ENCODE measurements around the gene C2orf68.
"Not testable (repeated sequence)": the region's sequence is repeated elsewhere in the genome, so short reads cannot be mapped to it uniquely, and the experiment has no call there.

Gene C2orf68

DNA sequence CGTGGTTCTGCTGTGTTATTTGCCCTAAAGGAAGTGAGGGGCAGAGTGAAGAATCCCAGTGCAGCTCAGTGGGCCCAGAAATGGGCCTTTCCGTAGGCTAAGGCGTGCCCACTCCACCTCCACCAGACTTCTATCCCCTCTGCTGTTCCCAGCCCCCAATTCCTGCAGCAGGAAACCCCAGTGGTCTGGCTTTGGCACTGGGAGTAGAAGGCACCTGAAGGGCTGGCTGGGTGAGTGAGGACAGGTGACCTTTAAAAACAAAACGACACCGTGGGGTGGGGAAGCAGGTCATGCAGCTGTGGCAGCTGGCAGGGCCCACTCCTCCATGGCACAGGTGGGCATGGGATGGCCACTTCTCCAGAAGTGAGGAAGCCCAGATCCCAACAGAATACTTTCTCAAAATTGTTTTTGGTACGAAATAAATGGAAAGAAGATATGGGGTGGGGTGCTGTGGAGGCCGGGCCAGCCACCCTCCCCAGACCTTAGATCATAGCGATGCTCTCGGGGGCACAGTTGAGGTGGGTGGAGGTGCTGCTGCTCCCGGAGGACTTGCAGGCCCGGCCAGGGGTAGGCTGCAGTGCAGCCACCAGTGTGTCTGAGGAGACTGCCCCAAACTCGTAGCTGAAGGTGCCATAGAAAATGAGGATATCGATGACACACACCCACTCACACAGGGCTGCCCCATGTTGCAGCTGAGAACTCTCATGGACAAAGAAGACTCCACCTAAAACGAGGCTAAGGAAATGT lies 13.1 kb downstream of the C2orf68 start:
- DNase-seq, result no peak

DNA sequence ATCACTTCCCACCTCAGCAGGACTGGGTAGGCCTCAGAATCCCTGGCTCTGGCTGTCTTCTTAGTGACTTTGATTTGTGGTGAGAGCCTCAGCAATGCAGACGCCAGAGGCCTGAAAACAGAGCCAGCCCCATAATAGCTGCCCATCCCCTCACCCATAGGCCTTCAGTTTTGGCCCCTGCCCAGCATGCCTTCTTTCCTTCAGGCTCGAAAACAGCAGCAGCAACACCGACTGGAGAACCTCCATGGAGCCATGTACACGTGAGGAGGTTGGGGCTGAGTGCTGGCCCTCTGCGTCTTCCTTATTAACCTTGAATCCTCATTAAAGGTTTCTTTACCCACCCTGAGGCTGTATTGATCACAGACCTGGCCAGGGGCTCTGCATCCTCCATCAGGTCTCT lies 14.6 kb downstream of the C2orf68 start:
- DNase-seq, result no peak

DNA sequence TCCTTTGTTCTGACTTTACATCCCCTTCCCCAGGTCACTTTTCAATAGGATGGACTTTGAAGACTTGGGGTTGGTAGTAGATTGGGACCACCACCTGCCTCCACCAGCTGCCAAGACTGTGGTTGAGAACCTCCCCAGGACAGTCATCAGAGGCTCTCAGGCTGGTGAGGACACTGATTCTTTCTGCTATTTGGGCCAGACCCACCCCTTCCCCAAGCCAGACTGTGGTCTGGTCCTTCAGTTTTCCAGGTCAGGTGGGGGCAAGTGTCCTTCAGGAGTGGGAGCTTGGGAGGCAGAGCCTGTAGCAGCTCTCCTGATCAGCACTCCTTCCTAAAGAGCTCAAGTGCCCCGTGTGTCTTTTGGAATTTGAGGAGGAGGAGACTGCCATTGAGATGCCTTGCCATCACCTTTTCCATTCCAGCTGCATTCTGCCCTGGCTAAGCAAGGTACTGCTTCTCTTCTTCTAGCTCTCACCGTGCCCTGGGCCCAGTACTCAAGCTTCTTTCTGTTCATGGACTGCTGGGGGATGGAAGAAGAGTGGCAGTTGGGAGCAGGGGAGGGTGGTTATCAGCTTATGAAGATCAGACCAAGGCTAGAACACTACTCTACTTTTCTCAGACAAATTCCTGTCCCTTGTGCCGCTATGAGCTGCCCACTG lies 15.3 kb downstream of the C2orf68 start:
- DNase-seq, result no peak

DNA sequence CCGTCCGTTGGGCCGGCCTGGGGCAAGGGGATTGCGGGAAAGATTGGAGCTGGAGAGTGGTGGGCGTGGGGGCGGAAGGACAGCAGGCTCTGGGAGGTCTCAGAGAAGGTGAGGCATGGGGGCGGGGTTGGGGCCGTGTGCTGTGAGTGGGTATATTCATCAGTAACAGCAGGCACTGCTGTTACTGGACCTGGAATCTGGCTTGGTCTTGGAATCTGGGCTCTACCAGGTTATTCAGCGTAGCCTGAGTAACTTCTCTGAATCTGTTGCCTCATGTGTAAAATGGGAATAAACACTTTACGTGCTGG lies 15.9 kb downstream of the C2orf68 start:
- DNase-seq, result no peak

DNA sequence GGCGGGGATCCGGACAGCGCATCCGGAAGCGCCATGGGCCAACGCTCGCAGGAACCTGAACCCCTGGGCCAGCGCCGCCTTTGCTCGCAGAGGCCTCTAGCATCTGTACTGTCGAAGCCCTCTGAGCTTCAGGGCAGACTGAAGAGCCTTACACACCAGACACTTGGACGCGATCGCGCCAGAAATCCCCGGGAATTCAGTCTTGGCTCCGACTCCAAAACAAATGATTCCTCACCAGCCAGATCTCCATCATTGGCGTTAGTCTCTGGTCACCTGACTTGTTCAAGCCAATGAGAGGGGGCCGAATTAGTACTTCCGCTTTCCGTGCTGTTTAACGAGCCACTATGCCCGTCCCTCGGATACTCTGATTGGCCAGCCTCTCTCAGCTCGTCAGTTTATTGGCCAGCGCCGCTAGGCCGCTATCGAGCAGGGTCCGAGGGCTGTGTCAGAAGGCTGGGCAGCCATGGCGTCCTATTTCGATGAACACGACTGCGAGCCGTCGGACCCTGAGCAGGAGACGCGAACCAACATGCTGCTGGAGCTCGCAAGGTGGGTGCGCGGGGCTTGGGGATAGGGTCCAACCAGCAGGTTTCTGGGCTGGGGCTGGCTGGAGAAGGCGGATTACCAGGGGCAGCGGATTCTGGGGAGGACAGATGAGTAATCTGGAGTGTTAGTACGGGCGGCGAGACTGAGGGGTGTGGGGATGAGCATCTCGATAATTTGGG lies 16.4 kb downstream of the C2orf68 start, which contains the start of gene RNF181:
TSS of gene RNF181 (plus strand) at position 445 of the 725 bp plus-strand sequence. CDS start at position 464, 19 bp downstream.
- peak; percentile 91 for DNase-seq

DNA sequence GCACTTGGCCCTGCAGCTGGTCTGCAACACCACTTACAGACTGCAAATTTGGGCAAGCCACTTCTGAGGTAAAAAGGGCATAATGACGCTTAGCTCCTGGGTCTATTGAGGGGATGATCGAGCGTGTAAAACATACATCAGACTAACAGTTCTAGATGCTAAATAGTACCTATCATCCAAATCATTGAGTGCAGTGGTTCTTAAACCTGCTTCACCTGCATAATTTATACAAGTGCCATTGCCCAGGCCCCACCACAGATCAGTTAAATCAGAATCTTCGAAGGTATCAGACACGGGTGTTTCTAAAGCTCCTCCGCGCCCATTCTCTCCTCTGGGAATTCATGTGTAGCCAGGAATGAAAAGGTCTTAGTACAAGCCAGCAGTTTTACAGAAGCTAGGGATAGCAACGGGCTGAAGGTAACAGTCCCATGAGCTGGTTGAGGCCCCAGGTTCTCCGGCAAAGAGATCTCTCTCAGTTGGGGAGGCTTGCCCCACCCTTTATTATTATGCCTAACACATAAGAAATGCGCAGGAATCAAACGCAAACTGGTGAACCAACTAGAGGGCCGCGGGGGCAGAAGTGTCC lies 17.1 kb downstream of the C2orf68 start:
- no peak for DNase-seq

DNA sequence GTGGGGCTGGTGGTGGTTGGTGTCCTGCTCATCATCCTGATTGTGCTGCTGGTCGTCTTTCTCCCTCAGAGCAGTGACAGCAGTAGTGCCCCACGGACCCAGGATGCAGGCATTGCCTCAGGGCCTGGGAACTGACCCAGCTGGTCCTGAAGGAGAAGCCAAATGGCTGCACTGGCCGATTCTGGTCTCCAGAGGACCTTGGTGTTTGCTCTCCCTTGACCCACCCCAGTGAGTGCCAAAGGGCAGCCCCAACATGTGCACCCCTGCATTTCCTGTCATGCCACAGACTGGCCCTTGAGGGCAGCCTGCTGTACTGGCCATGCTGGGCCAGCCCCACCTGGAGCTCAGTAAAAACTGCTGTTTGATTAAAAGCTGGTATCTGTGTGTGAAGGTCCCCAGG lies 18.8 kb downstream of the C2orf68 start:
- no peak for DNase-seq

DNA sequence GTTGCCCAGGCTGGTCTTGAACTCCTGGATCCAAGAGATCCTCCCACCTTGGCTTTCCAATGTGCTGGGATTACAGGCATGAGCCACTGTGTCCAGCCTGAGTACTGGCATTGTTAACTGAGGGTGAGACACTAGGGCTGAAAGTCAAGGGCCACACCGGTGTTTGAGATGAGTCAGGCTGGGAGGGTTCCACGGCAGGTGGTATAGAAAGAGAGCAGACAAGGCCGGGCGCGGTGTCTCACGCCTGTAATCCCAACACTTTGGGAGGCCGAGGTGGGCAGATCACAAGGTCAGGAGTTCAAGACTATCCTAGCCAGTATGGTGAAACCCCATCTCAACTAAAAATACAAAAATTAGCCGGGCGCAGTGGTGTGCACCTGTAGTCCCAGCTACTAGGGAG lies 19.6 kb downstream of the C2orf68 start:
- DNase-seq, result not testable (repeated sequence)

DNA sequence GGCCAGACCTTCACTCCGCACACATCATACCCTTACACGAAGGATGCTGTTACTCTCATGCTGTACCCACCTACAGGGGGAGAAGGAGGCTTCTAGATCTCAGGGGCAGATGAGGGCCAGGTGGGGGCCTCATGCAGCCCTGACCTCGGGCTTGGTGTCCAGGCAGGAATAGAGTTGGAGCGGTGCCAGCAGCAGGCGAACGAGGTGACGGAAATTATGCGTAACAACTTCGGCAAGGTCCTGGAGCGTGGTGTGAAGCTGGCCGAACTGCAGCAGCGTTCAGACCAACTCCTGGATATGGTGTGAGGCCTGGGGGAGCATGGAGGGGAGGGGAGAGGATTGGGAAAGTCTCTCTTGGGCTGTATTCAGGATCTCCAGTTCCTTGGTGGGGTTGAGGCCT lies 20.3 kb downstream of the C2orf68 start:
- no peak for DNase-seq

DNA sequence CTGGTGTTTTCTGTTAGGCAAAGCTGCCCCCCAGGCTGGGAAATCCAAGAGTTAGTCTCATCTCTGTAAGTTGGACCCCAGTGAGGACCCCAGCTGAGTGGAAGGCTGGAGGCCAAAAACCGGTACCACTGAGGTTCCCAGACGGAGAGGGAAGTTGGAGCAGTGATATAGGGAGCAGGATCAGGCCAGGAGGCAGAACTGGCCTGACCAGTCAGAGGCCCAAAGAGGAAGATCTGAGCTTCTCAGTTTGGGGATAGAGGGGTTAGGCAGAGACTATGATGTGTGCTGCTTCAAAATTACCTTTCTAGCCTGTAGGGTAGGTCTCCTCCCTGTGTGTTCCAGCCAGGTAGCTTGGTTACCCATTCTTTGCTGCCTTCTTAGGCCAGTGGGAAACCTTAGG lies 20.9 kb downstream of the C2orf68 start:
- DNase-seq, result no peak

DNA sequence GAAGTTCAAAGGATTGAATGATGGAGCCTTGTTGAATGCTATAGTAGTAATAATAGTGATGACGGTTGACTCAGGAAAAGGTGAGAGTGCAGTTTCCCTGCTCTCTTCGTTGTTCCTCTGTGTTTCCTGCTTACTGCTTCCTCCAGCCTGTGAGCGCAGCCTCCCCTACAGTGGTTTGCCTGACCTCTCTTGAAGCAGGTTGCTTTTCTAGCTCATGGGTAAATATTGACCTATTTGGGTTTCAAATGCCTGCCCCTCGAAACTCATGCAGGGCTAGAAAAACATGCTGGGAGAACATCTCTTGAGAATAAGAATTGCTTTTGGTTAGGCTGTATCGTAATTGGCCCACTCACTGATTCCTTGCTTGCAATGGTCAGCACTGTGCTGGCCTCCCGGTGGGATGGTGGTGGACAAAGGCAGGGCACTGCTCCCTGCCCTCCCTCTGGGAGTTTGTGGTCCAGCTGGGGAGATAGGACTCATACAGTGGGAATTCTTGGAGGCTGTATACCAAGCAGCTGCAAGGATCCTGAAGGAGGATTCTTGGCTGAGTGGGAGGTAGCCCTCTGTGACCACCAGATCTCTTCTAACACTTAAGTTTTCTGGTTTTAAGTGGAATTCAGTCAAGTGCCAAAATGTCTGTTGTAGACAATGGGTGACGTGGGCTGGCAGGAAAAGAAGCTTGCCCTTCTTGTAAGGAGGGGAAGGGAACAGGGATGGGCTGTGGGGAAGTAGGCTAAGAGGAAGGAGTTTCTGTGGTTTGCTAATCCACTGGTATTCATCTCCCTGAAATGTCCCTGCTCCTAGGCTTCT lies 21.7 kb downstream of the C2orf68 start:
- no peak for DNase-seq

DNA sequence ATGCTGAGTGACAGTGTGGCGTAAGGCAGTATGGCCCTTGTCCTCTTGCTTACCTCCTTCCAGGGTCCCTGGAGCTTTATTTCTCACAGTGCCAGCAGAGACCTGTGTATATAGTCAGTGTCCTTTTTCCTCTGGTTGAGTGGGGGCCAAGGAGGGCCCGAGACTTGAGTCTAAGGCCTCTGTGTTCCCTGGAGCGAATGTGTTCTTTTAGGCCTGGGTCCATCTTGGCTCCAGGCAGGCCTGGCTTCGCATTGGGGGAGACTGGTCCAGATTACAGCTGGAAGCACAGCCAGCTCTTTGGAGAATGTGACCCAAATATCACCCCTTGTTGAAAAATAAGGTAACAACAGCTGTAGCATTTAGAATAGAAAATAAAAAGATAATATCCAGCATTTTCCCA lies 22.7 kb downstream of the C2orf68 start:
- DNase-seq, result no peak

DNA sequence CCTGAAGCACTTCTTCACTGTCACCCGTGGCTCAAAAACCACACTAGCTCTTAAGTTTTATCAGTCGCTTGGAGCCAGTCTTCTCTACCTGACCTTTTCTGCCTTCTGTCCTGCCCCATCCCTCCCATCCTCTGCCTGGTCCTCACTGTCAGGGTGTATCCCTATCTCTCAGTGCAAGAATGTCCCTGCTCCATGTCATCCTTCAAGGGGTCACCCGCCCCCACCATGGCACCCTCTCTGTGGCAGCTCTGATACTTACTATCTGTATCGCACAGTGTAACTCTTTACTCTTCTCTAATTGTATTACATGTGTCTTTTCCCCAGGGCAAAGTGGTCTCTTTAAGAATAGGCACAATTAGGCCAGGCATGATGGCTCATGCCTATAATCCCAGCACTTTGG lies 23.2 kb downstream of the C2orf68 start:
- DNase-seq, result no peak

DNA sequence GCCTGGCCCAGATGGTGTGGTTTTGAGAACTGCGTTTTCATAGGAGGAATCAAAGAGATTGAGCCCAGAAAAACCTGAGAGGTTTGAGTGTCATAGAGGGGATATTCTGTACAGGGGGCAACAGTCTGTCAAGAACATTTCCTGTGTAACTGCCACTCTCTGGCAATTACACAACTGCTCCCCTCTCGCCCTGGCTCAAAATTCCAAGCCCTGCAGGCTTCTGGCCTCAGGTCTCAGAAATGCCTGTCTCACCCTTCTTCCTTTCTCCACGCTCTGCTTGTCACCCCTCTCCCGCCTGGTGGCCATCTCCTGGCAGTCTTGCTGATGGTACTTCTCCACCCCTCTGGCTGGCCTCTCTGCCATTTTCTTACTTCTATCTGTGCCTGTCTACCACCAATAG lies 23.6 kb downstream of the C2orf68 start:
- no peak for DNase-seq

DNA sequence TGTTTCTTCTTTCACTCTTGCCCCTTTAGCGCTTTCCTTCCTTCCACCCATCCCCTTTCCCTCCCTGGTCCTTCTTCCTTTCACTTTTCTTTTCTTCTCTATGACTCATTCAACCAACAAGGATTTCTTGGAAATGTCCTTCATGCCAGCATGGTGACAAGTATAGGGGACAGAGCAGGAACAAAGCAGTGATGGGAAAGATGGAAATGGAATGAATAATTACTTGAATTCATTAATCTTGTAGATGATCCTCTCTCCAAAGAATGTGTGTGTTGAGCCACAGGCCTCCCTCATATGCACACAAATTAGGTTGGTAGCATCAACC lies 26.1 kb downstream of the C2orf68 start:
- no peak for DNase-seq

DNA sequence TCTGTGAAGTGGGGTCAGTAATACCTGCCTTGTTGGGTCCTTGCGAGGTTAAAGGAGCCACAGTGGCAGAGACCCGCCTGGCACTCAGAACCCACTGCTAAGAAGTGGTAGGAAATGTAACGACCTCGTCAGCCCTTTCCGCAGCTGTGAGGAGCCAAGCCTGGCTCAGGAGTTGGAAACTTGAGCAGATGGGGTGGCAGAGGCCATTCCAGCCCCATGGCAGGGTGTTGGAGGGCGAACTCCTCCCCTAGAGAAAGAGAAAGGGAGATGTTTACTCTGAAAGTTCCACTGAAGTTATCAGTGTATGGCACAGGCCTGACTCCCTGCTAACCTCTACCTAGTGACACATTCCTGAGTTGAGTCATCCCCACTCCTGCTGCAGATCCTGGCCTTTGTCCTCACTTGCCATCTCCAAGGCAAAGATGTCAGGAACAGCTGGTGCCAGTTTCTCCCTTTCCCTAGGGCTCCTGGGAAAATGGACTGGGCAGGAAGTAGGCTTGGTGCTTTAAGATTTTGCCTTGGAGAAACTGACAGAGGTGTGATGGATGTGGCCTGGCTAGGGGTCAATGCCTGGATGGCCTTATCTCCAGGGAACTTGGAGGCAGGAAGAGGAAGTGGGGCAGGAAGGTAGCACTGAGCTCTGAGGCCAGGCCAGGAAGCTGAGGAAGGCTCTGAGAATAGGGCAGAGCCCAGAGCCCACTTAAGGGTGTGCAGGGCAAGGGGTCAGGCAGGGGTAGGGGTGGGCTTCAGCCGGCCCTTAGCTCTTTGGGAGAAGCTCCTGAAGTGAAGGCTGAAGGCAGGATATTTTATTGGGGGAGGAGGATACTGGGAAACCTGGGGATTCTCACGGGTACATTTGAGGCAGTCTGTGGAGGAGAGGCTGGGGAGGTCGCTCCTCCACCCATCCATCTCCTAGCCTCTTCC lies 26.7 kb downstream of the C2orf68 start:
- DNase-seq, result peak; percentile 24

DNA sequence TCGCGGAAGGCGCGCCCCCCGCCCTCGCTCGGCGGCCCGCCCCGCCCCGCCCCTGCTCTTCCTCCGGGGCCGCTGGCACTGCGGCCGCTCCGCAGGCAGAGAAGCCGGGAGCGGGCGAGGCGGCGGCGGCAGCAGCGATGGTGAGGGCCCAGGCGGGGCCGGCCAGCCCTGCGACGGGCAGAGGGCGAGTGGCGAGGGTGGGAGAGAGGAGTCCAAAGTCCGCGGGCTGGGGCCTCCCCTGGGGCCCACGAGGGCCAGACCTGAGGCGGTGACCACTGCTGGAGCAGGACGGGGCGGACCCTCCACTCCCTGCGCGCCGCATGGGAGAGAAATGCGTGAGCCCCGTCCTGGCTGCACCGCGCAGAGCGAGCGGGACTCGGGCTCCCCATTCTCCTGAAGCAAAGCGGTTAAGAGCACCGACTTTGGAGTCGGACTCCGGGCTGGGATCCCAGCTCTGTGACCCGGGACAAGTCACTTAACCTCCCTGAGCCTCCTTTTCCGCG lies 27.5 kb downstream of the C2orf68 start, which contains the start of gene VAMP5:
TSS of gene VAMP5 (plus strand) at position 78 of the 503 bp plus-strand sequence. CDS start at position 138, 60 bp downstream.
- DNase-seq, result peak; percentile 19

DNA sequence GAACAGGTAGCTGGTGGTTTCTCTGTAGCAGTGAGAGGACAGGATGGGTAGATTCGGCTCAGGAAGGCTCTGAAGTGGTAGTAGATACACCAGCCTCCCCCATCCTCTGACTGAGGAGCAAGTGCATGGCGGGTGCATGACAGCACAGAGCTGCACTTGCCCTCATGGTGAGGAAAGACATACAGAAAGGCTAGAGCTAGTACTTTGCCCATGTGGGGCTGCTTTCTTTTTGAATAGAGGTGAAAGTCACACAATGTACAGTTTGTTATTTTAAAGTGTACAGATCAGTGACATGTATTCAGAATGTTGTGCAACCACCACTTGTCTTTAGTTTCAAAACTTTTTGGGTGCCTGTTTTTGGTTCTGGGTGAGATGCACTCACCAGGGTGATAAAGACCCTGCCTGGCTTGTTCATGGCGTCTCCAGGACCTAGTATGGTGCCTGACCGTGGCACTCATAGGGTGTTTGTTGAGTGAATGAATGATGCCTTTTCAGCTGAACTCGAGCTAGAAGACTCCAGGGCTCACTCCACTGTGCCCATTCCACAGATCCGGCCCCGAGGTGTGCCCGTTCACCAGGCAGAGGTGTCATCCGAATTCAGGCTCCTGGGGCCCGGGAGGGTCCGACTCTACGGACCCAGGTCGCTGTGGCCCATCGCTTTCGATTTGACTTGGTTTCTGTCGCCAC lies 28.1 kb downstream of the C2orf68 start:
- DNase-seq, result peak; percentile 44

DNA sequence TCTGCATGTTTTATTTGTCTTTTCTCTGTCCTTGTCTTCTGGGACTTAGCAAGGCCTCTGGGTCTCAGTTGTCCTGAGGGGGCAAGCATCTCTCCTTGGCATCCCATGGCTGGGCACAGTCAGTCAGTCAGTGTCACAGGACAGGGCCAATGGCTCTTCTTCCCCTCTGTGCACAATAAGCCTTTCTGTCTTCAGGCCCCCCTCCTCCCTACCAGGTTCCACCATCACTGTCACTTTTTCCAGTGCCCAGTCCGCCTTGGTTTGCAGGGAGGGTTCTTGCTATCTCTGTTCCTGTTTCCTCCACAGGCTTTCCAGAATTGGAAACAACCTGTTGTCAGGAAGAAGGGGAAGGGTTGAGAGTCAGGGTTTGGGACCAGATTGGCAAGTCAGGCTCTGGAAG lies 29.4 kb downstream of the C2orf68 start:
- no peak for DNase-seq

DNA sequence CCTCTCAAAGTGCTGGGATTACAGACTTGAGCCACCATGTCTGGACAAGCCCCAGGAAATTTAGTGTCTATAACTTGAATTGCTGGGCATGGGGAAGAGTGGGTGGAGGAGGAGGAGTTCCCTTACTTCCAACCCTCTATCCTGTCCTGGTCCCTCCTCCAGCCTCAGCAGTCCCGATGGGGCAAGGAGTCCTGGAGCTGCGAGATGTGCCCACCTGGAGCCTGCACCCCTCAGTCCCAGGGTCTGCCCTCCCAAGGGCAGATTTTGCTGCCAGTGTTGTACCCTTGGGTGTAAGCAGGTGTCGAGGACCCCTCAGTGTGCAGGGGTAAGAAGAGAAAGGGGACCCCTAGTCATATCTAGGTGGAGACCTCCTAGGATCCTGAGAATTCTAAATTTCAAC lies 31.7 kb downstream of the C2orf68 start:
- no peak for DNase-seq

Data from activated naive CD4-positive, alpha-beta T cell treated with Interleukin-2 at 50 U/mL for 16 hours (primary cell).